HepG2 (cell line): ENCODE measurements around the gene EIF4A3. TPM values are rescaled to one million over a fixed set of nuclear protein-coding genes. Genes with fewer than 3 reads are reported as not detected.

ENCODE experiments used
- DZIP1 ChIP-seq: sonication (generic); formaldehyde crosslinking; IDR thresholded peaks from 2 replicates; pipeline ENCODE4 v1.5.0; 2020; ENCODE audit warnings: mild to moderate bottlenecking, missing genetic modification reagents
- EHMT2 ChIP-seq: fragments of 200-600 bp; sonication (generic); IDR thresholded peaks from 2 replicates; pipeline ENCODE4 v1.7.0; 2017; ENCODE audit warnings: antibody characterized with exemption, low read depth, low read length, borderline replicate concordance
- GATAD2A ChIP-seq: IDR thresholded peaks from 2 replicates; pipeline ENCODE4 v1.6.1; 2016
- HINFP ChIP-seq: sonication (generic); formaldehyde crosslinking; IDR thresholded peaks from 2 replicates; pipeline ENCODE4 v1.4.0; 2020; ENCODE audit warnings: low read depth, mild to moderate bottlenecking, missing genetic modification reagents
- JDP2 ChIP-seq: sonication (generic); formaldehyde crosslinking; IDR thresholded peaks from 2 replicates; pipeline ENCODE4 v1.8.1; 2022; ENCODE audit warnings: missing genetic modification reagents, borderline replicate concordance
- MAF1 ChIP-seq: sonication (generic); formaldehyde crosslinking; IDR thresholded peaks from 2 replicates; pipeline ENCODE4 v1.5.0; 2020; ENCODE audit warnings: missing genetic modification reagents, borderline replicate concordance
- MAFF ChIP-seq: IDR thresholded peaks from 2 replicates; pipeline ENCODE4 v1.6.1; 2011; ENCODE audit warnings: low read depth, low read length, improper control_type of control experiment
- MAZ ChIP-seq, 2 experiments: sonication (generic) in 1 of 2; formaldehyde crosslinking in 1 of 2; IDR thresholded peaks; 2 replicates each; pipeline versions ENCODE4 v1.5.0 to v1.6.1; 2012 to 2020; ENCODE audit warnings: low read depth in 2 of 2, mild to moderate bottlenecking in 2 of 2, borderline replicate concordance in 1 of 2, improper control_type of control experiment in 1 of 2, low read length in 1 of 2, missing genetic modification reagents in 1 of 2, moderate library complexity in 1 of 2
- NONO ChIP-seq, 2 experiments: fragments of 450-650 bp in 1 of 2; sonication (generic) in 1 of 2; formaldehyde crosslinking in 1 of 2; IDR thresholded peaks in 1 of 2; conservative IDR thresholded peaks in 1 of 2; 2 replicates each; pipeline versions ENCODE4 v1.6.1 to v1.8.0; 2017 to 2022; ENCODE audit warnings: mild to moderate bottlenecking in 1 of 2, missing genetic modification reagents in 1 of 2, moderate library complexity in 1 of 2
- NR2C2 ChIP-seq: sonication (generic); formaldehyde crosslinking; IDR thresholded peaks from 2 replicates; pipeline ENCODE4 v1.4.0; 2020; ENCODE audit warnings: missing genetic modification reagents, mild to moderate bottlenecking, moderate library complexity, borderline replicate concordance
- POLR2A ChIP-seq, 2 experiments: IDR thresholded peaks; 2 replicates each; pipeline ENCODE4 v1.6.1; 2011; ENCODE audit warnings: low read depth in 2 of 2, low read length in 2 of 2, mild to moderate bottlenecking in 1 of 2, moderate library complexity in 1 of 2; ENCODE audit not compliant: insufficient read depth in 1 of 2
- POLR2G ChIP-seq: fragments of 200-400 bp; formaldehyde crosslinking; IDR thresholded peaks from 2 replicates; pipeline ENCODE4 v1.6.1; 2018; ENCODE audit warnings: mild to moderate bottlenecking, low read depth, low read length, moderate library complexity
- REST ChIP-seq, 2 experiments: IDR thresholded peaks; 2 replicates each; pipeline ENCODE4 v1.6.1; 2011 to 2012; ENCODE audit warnings: low read length in 2 of 2, borderline replicate concordance in 1 of 2, low read depth in 1 of 2, mild to moderate bottlenecking in 1 of 2, moderate library complexity in 1 of 2
- RFX5 ChIP-seq: IDR thresholded peaks from 2 replicates; pipeline ENCODE4 v1.6.1; 2011; ENCODE audit warnings: low read depth, low read length, improper control_type of control experiment
- SALL2 ChIP-seq: sonication (generic); formaldehyde crosslinking; IDR thresholded peaks from 2 replicates; pipeline ENCODE4 v1.8.1; 2023; ENCODE audit warnings: mild to moderate bottlenecking, missing genetic modification reagents, inconsistent platforms
- SNAPC2 ChIP-seq: sonication (generic); formaldehyde crosslinking; IDR thresholded peaks from 2 replicates; pipeline ENCODE4 v1.8.1; 2022; ENCODE audit warnings: mild to moderate bottlenecking, missing genetic modification reagents
- ZFP62 ChIP-seq: sonication (generic); formaldehyde crosslinking; IDR thresholded peaks from 2 replicates; pipeline ENCODE4 v1.4.0; 2020; ENCODE audit warnings: missing genetic modification reagents
- ZMYM4 ChIP-seq: sonication (generic); formaldehyde crosslinking; IDR thresholded peaks from 2 replicates; pipeline ENCODE4 v1.8.1; 2023; ENCODE audit warnings: mild to moderate bottlenecking, missing genetic modification reagents
- ZNF3 ChIP-seq: IDR thresholded peaks from 2 replicates; pipeline ENCODE4 v1.7.0; 2017; ENCODE audit warnings: inconsistent platforms
- ZNF839 ChIP-seq: sonication (generic); formaldehyde crosslinking; IDR thresholded peaks from 2 replicates; pipeline ENCODE4 v1.4.0; 2020; ENCODE audit warnings: missing genetic modification reagents, mild to moderate bottlenecking, borderline replicate concordance
- polyA plus RNA-seq, 8 experiments: library from polyadenylated mRNA; depleted of rRNA in 3 of 8; stranded (reverse) in 7 of 8; unstranded in 1 of 8; fragments of >200 nt; fragmentation: Illumina TruSeq in 4 of 8; extraction: Trizol in 4 of 8; gene quantifications; 2 replicates each; pipeline versions ENCODE4 v1.2.1 to v1.2.3, GENCODE V29; 2011 to 2016; ENCODE audit warnings: low read depth in 4 of 8, missing spikeins in 1 of 8, mixed read lengths in 1 of 8; ENCODE audit not compliant: insufficient read depth in 1 of 8
- total RNA-seq, 5 experiments: library from RNA; depleted of rRNA; stranded (reverse); fragments of >200 nt; fragmentation: Illumina TruSeq; extraction: Trizol; gene quantifications; 2 replicates each; pipeline ENCODE4 v1.2.3, GENCODE V29; 2016; ENCODE audit warnings: low read depth in 1 of 5

EIF4A3 gene
- total and polyA plus RNA-seq, 2 of the 13 experiments (the other 11 are each of a cell fraction or from before 2014, with no cell fraction given): 145 to 187 TPM

GRCh38 chr17:80101011-80101945 is 45.6 kb downstream of the EIF4A3 start, which contains the start of gene GAA (continued):
- TF ChIP-seq NR2C2 (CRISPR knock-in tag) (peak; percentile 61), POLR2A (IDR thresholded peaks at IDR 0.05; ENCODE audit: insufficient read depth in 1 of 2, low read depth in 2 of 2, low read length in 2 of 2) (peak in 1 of 2 experiments; percentile 82; a peak in 3 of 4 replicates), ZMYM4 (CRISPR knock-in tag) (peak; percentile 85; the same call in 1 of the 2 replicates), ZNF839 (no peak), SNAPC2 (CRISPR knock-in tag) (no peak), EHMT2 (no peak), HINFP (CRISPR knock-in tag) (peak; percentile 92), REST (IDR thresholded peaks at IDR 0.05; ENCODE audit: borderline replicate concordance in 1 of 2, low read depth in 1 of 2, low read length in 2 of 2) (no peak), ZNF3 (no peak), MAZ (IDR thresholded peaks at IDR 0.05; ENCODE audit: borderline replicate concordance, low read depth, low read length) (peak; percentile 96), MAZ (CRISPR knock-in tag; IDR thresholded peaks at IDR 0.05; ENCODE audit: low read depth) (peak; percentile 99), MAFF (no peak), DZIP1 (CRISPR knock-in tag) (no peak), ZFP62 (no peak), POLR2G (peak; percentile 86), MAF1 (CRISPR knock-in tag) (peak; percentile 49; the same call in 1 of the 2 replicates), SALL2 (CRISPR knock-in tag) (peak; percentile 91; the same call in 1 of the 2 replicates), NONO (IDR thresholded peaks at IDR 0.05) (no peak), NONO (CRISPR knock-in tag; conservative IDR thresholded peaks at IDR 0.05) (peak; percentile 82), RFX5 (peak; percentile 33; the same call in 1 of the 2 replicates), JDP2 (CRISPR knock-in tag) (no peak; the same call in 1 of the 2 replicates), GATAD2A (peak; percentile 23; the same call in 1 of the 2 replicates)
